ENCODE results near the gene STIM2. TPM values are rescaled to one million over a fixed set of nuclear protein-coding genes. Genes with fewer than 3 reads are reported as not detected.

STIM2 gene
- total RNA-seq, 1 experiment from 2014 or later = 15.5 TPM

DNA sequence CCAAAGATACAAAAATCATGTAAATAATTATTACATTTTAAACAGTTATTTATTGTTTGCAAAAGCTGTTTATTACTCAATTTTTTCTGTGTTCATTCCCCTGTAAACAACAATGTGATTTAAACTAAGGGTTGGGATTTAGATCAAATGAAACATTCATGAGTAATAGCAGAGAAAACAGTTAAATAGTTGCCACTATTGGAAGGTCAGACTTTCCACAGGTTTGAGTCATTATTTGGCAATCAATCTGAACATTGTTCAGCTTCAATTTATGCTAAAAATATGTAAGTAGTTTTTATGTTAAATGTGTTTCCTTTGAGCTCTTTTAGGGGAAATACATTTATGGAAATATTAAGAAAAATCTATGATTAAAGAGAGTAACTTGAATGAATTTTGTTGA lies 144.9 kb downstream of the STIM2 start:
- ChIA-PET CTCF (interaction anchor here (0.5 to 1.6 kb wide), 2 partner anchors 217 to 547 kb away, joined by 3 to 4 read pairs; no protein-coding TSS in a partner anchor), POLR2A (ENCODE audit: unreplicated experiment) (interaction anchor here (0.6 to 1.0 kb wide), 3 partner anchors 144 to 225 kb away, joined by 3 to 4 read pairs (median 3); no protein-coding TSS in a partner anchor)
- H3K4me1 ChIP-seq (ENCODE audit: insufficient read depth, low read length) = peaks cover 64% of the 10 kb centered on the region
- BruUV-seq (replicated peaks) = no TSS peak
- H3F3A ChIP-seq (ENCODE audit: low read length, unreplicated experiment) = peaks cover 3% of the 10 kb centered on the region
- no peaks in the 10 kb centered on the region for H3K36me3 ChIP-seq (ENCODE audit: low read depth, low read length)
- H3K27me3 ChIP-seq (ENCODE audit: low read length) = no peaks in the 10 kb centered on the region
- TF ChIP-seq EZH2 (IDR thresholded peaks at IDR 0.05; ENCODE audit: low read length, unreplicated experiment) (no peak), EZH2phosphoT487 (IDR thresholded peaks at IDR 0.05; ENCODE audit: borderline replicate concordance, low read length) (no peak), CTCF (conservative IDR thresholded peaks at IDR 0.05; ENCODE audit: low read depth, low read length) (no peak)
- peak overlapping the region; percentile 81 for H3K4me2 ChIP-seq (ENCODE audit: low read length)
- no peaks in the 10 kb centered on the region for H3K9me2 ChIP-seq (replicated peaks; ENCODE audit: low read length)
- peak overlapping the region; percentile 89 for H3K27ac ChIP-seq (ENCODE audit: low read length)
- ATAC-seq (peak; percentile 42), DNase-seq (peak; percentile 85)
- intact Hi-C loops (cut with micrococcal nuclease) = loop anchor here (1.0 to 5.0 kb wide), 3 partner anchors 43 to 145 kb away; partner anchors contain the start of gene STIM2
- no peaks in the 10 kb centered on the region for H4K20me1 ChIP-seq (ENCODE audit: low read length)
- H3K79me2 ChIP-seq (ENCODE audit: low read length) = no peaks in the 10 kb centered on the region
- H3K4me3 ChIP-seq (ENCODE audit: low read length) = peak overlapping the region; percentile 58
- H2AFZ ChIP-seq (ENCODE audit: low read length) = 0 out of 2 replicates have a peak overlapping the region, but pooled peaks have one; percentile 24
- H3K9me3 ChIP-seq (ENCODE audit: low read length) = no peaks in the 10 kb centered on the region
- H3K9ac ChIP-seq (ENCODE audit: low read length) = peak overlapping the region; percentile 59

GRCh38 chr4:27005905-27006590 lies 145.4 kb downstream of the STIM2 start:
- Histone ChIP-seq H3K9me3 (ENCODE audit: low read length) (no peaks in the 10 kb centered on the region), H2AFZ (ENCODE audit: low read length) (0 out of 2 replicates have a peak overlapping the region, but pooled peaks have one; percentile 24), H3K4me2 (ENCODE audit: low read length) (peak overlapping the region; percentile 81), H4K20me1 (ENCODE audit: low read length) (no peaks in the 10 kb centered on the region), H3K27me3 (ENCODE audit: low read length) (no peaks in the 10 kb centered on the region), H3F3A (ENCODE audit: low read length, unreplicated experiment) (peaks cover 3% of the 10 kb centered on the region), H3K27ac (ENCODE audit: low read length) (peak overlapping the region; percentile 89), H3K9ac (ENCODE audit: low read length) (peak overlapping the region; percentile 59), H3K9me2 (replicated peaks; ENCODE audit: low read length) (no peaks in the 10 kb centered on the region), H3K36me3 (ENCODE audit: low read depth, low read length) (no peaks in the 10 kb centered on the region), H3K4me3 (ENCODE audit: low read length) (peak overlapping the region; percentile 58), H3K4me1 (ENCODE audit: insufficient read depth, low read length) (peaks cover 69% of the 10 kb centered on the region), H3K79me2 (ENCODE audit: low read length) (no peaks in the 10 kb centered on the region)
- DNase-seq (peak; percentile 38), ATAC-seq (peak; percentile 49)
- intact Hi-C loops (cut with micrococcal nuclease) = loop anchor here (1.0 to 5.0 kb wide), 3 partner anchors 44 to 146 kb away; partner anchors contain the start of gene STIM2
- POLR2A ChIA-PET (ENCODE audit: unreplicated experiment) = interaction anchor here (0.7 kb wide), 1 partner anchor 225 kb away, joined by 3 read pairs; no protein-coding TSS in a partner anchor
- CTCF ChIA-PET = interaction anchor here (1.6 kb wide), 1 partner anchor 218 kb away, joined by 4 read pairs; no protein-coding TSS in a partner anchor
- no TSS peak for BruUV-seq (replicated peaks)
- no peak for TF ChIP-seq CTCF (conservative IDR thresholded peaks at IDR 0.05; ENCODE audit: low read depth, low read length)
- TF ChIP-seq EZH2 (IDR thresholded peaks at IDR 0.05; ENCODE audit: low read length, unreplicated experiment) = no peak
- no peak for TF ChIP-seq EZH2phosphoT487 (IDR thresholded peaks at IDR 0.05; ENCODE audit: borderline replicate concordance, low read length)

Data from PC-3 (cell line).